Thoracic aorta (tissue), 2 donors: ENCODE results near the gene GRAMD1A. TPM values are rescaled to one million over a fixed set of nuclear protein-coding genes. Genes with fewer than 3 reads are reported as not detected.

Source experiments
- ATAC-seq: fragments of 150-250 bp; one replicate; pipeline ENCODE4 v1.8.0; 2017; ENCODE audit warnings: low read depth; ENCODE audit not compliant: insufficient number of reproducible peaks, low FRiP score
- DNase-seq: peaks from one replicate; pipeline ENCODE4 v3.0.0-alpha.2; 2020; ENCODE audit warnings: low spot score
- H3K27ac ChIP-seq, 2 donors: fragments of 200-600 bp; sonication (generic); 1 replicate in 1 of 2; 2 replicates in 1 of 2; pipeline ENCODE4 v1.5.1; 2016; ENCODE audit warnings: mild to moderate bottlenecking in 2 of 2, moderate library complexity in 2 of 2
- H3K27me3 ChIP-seq: fragments of 200-600 bp; sonication (generic); replicated peaks from 2 replicates; pipeline ENCODE4 v1.6.0; 2016; ENCODE audit warnings: mild to moderate bottlenecking; ENCODE audit not compliant: insufficient read depth
- H3K36me3 ChIP-seq: fragments of 200-600 bp; sonication (generic); one replicate; pipeline ENCODE4 v1.5.1; 2016
- H3K4me1 ChIP-seq, 2 donors: fragments of 200-600 bp; sonication (generic); 1 replicate in 1 of 2; 2 replicates in 1 of 2; pipeline versions ENCODE4 v1.5.1 to v1.6.0; 2016; ENCODE audit warnings: low read depth in 2 of 2, mild to moderate bottlenecking in 1 of 2; ENCODE audit not compliant: control insufficient read depth in 1 of 2
- H3K4me3 ChIP-seq: fragments of 200-600 bp; sonication (generic); 2 replicates; pipeline ENCODE4 v1.5.1; 2016; ENCODE audit warnings: mild to moderate bottlenecking
- H3K9me3 ChIP-seq: fragments of 200-600 bp; sonication (generic); 2 replicates; pipeline ENCODE4 v1.5.1; 2016
- CTCF ChIP-seq: fragments of 200-600 bp; sonication (generic); IDR thresholded peaks from one replicate; pipeline ENCODE4 v1.5.1; 2019; ENCODE audit warnings: antibody characterized with exemption
- total RNA-seq, 2 donors: library from RNA; depleted of rRNA; stranded (reverse); fragments of >200 nt; gene quantifications; one replicate each; pipeline versions ENCODE4 v1.1.0 to v1.2.3, GENCODE V29; 2016

The GRAMD1A gene
- total RNA-seq, 2 donors from 2014 or later: 42.9 to 83.5 TPM

DNA sequence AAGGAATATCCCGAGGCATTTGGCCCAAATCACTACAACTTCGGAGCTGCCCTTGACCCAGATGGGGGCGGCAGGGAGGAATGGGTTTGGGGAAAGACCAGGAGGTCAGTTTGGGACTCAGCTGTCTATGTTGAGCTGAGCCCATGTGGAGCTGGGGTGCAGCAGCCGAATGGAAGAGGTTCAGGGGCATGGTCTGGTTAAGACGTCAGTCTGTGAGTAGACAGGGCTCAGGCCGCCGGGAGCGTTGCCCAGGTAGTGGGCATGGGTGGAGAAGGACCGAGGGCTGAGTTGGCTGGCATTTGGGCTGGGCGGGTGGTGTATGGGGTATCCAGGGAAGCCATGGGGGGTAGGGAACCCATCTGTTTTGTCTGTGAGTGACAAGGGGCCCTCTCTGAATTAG lies 20.9 kb downstream of the GRAMD1A start:
- peaks cover 73% of the 10 kb centered on the region for H3K36me3 ChIP-seq
- H3K27me3 ChIP-seq: no peaks in the 10 kb centered on the region
- ATAC-seq (no peak), DNase-seq (no peak)
- TF ChIP-seq CTCF: no peak
- no peak overlapping the region for H3K27ac ChIP-seq
- no peak overlapping the region for H3K4me3 ChIP-seq
- H3K4me1 ChIP-seq: no peaks in the 10 kb centered on the region
- no peaks in the 10 kb centered on the region for H3K9me3 ChIP-seq

- DNase-seq (no peak), ATAC-seq (no peak)
- H3K9me3 ChIP-seq: no peaks in the 10 kb centered on the region
- H3K36me3 ChIP-seq: peaks cover 71% of the 10 kb centered on the region
- no peak for TF ChIP-seq CTCF
- no peak overlapping the region for H3K4me3 ChIP-seq
- H3K4me1 ChIP-seq: no peaks in the 10 kb centered on the region
- no peak overlapping the region for H3K27ac ChIP-seq
- H3K27me3 ChIP-seq: no peaks in the 10 kb centered on the region
Measured at GRCh38 chr19:35021596-35021995, 21.5 kb downstream of the GRAMD1A start.

DNA sequence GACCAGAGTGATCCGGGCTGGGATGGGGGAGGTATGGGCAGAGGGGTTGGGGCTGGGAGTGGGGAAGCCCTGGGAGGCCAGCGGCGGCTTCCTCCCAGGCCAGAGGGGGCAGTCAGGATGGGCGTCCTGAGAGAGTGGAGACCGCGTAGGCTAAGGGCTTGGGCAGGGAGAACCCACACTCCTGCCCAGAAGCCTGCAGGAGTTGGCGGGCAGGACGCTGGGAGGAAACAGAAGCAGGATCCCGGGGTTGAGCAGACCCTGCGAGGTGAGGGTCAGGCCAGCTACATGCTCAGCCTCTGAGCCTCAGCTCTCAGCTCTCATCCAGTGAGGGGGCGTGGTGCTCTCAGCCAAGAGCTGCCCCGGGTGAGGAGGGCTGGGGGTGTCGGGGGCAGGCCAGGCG lies 22.3 kb downstream of the GRAMD1A start:
- no peak for ATAC-seq
- no peak overlapping the region for H3K4me3 ChIP-seq
- no peak overlapping the region for H3K27ac ChIP-seq
- no peak for DNase-seq
- no peaks in the 10 kb centered on the region for H3K27me3 ChIP-seq
- no peaks in the 10 kb centered on the region for H3K9me3 ChIP-seq
- H3K4me1 ChIP-seq: no peaks in the 10 kb centered on the region
- TF ChIP-seq CTCF: no peak
- H3K36me3 ChIP-seq: peaks cover 65% of the 10 kb centered on the region

DNA sequence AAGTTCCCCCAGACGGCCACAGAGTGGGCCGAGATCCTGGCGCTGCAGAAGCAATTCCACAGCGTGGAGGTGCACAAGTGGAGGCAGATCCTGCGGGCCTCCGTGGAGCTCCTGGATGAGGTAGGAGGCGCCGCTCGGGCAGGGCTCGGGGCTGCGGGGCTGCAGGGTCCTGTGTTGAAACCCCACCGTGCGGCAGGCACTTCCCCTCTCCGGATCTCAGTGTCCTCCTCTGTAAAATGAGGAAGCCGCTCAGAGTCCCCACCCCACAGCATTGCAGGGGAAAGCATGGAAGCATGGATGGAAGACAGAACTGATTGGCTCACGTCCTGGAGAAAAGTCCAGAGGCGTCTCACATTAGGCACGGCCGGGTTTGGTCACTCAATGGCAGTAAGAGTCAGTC lies 23.3 kb downstream of the GRAMD1A start:
- no peak overlapping the region for H3K27ac ChIP-seq
- no peaks in the 10 kb centered on the region for H3K9me3 ChIP-seq
- H3K36me3 ChIP-seq: peaks cover 56% of the 10 kb centered on the region
- H3K4me3 ChIP-seq: no peak overlapping the region
- DNase-seq (no peak), ATAC-seq (no peak)
- no peak for TF ChIP-seq CTCF
- H3K27me3 ChIP-seq: no peaks in the 10 kb centered on the region
- H3K4me1 ChIP-seq: no peaks in the 10 kb centered on the region

DNA sequence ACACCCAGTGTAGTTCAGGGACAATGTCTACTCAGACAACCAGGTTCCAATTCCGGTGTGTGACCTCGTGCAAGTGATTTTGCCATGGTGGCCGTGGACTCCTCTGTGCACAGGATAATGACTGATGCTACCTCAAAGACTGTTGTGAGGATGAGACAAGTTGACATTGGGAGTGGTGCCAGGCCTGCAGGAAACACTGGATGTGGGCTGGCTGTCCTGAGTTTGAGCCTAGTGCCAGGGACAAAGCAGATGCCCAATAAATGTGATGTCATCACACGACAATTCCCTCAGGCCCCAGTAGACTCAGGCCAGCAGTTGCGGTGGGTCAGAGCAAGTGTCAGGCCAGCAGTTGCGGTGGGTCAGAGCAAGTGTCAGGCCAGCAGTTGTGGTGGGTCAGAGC lies 24.0 kb downstream of the GRAMD1A start:
- ATAC-seq (no peak), DNase-seq (no peak)
- Histone ChIP-seq H3K4me1 (no peaks in the 10 kb centered on the region), H3K27ac (no peak overlapping the region), H3K36me3 (peaks cover 49% of the 10 kb centered on the region), H3K4me3 (no peak overlapping the region), H3K27me3 (no peaks in the 10 kb centered on the region), H3K9me3 (no peaks in the 10 kb centered on the region)
- no peak for TF ChIP-seq CTCF
